ENCODE data around the gene TTC4. TPM values are rescaled to one million over a fixed set of nuclear protein-coding genes. Genes with fewer than 3 reads are reported as not detected.

Gene TTC4, protein sequence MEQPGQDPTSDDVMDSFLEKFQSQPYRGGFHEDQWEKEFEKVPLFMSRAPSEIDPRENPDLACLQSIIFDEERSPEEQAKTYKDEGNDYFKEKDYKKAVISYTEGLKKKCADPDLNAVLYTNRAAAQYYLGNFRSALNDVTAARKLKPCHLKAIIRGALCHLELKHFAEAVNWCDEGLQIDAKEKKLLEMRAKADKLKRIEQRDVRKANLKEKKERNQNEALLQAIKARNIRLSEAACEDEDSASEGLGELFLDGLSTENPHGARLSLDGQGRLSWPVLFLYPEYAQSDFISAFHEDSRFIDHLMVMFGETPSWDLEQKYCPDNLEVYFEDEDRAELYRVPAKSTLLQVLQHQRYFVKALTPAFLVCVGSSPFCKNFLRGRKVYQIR
- polyA plus RNA-seq (2013, experiment 1 of 2) = 18.7 TPM
- polyA plus RNA-seq (2013, experiment 2 of 2) = 21.1 TPM

DNA sequence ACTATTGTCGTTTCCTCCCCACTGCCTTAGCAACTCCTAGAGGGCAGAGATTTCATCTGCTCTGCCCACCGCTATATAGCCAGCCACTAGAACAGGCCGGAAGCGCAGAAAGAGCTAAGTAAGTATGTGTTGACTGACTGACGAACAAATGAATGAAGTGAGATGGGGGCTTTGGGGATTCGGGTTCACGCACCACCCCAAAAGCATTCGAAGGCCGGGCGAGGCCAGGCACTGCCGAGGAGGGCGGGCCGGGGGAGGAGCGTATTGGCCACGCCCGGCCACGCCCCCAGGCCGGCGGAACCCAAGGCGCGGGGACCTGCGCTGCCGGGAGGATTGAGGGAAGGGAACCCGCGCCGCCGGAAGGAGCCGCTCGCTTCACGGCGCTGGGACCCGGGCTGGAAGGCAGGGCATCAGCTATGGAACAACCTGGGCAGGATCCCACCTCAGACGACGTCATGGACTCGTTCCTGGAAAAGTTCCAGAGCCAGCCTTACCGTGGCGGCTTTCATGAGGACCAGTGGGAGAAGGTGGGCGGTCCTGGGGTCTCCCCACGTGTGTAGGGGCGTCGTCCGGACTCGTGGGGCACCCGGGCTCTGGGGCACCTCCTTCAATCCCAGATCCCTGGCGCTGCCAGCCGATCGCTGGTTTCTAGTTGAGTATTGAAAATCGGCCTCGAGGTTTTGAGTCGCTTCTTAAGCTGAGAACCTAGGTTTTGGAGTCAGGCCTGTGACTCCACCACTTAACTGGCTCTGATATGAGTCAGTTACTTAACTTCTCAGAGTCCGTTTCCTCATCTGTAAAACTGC is at the start of gene TTC4:
Gene TTC4 (plus strand): TSS at position 369 of the 806 bp plus-strand sequence. CDS start 48 bp downstream, at position 417.
- H3K9me3 ChIP-seq (ENCODE audit: control insufficient read depth, low read length) = no peaks in the 10 kb centered on the region
- H3K4me1 ChIP-seq (ENCODE audit: control insufficient read depth, insufficient read depth, low read length, poor library complexity, severe bottlenecking) = no peaks in the 10 kb centered on the region
- H3K36me3 ChIP-seq (ENCODE audit: control insufficient read depth, insufficient read depth, low read length) = peaks cover 29% of the 10 kb centered on the region
- WGBS, 2 experiments (ENCODE audit: insufficient coverage in 2 of 2) = 1 to 7% methylated on average over 42 to 45 of the region's 51 CpGs
- H3K27ac ChIP-seq (ENCODE audit: low read depth, low read length, severe bottlenecking) = no peak within 1 kb of the TSS
- H3K4me3 ChIP-seq (ENCODE audit: extremely low read depth, insufficient read depth, low read length, poor library complexity, severe bottlenecking) = peak within 1 kb of the TSS; percentile 89

DNA sequence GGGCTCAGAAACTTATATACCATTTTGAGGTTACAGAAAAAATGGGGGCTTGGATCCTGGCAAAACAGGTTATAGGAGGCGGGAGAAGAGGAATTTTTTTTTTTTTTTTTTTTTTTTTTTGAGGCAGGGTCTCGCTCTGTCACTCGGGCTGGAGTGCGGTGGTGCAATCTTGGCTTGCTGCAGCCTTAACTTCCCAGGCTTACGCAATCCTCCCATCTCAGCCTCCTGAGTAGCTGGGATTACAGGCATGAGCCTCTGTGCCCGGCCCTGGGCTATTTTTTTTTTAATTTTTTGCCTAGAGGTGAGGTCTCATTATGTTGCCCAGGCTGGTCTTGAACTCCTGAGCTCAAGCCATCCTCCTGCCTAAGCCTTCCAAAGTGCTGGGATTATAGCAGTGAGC is 49.3 kb upstream of the TTC4 start:
- Histone ChIP-seq H3K4me3 (ENCODE audit: extremely low read depth, insufficient read depth, low read length, poor library complexity, severe bottlenecking) (no peak overlapping the region), H3K9me3 (ENCODE audit: control insufficient read depth, low read length) (no peaks in the 10 kb centered on the region), H3K27ac (ENCODE audit: low read depth, low read length, severe bottlenecking) (no peak overlapping the region), H3K4me1 (ENCODE audit: control insufficient read depth, insufficient read depth, low read length, poor library complexity, severe bottlenecking) (no peaks in the 10 kb centered on the region), H3K36me3 (ENCODE audit: control insufficient read depth, insufficient read depth, low read length) (no peaks in the 10 kb centered on the region)
- 80 to 90% methylated on average over 3 to 5 of the region's 6 CpGs for WGBS, 2 experiments (ENCODE audit: insufficient coverage in 2 of 2)

DNA sequence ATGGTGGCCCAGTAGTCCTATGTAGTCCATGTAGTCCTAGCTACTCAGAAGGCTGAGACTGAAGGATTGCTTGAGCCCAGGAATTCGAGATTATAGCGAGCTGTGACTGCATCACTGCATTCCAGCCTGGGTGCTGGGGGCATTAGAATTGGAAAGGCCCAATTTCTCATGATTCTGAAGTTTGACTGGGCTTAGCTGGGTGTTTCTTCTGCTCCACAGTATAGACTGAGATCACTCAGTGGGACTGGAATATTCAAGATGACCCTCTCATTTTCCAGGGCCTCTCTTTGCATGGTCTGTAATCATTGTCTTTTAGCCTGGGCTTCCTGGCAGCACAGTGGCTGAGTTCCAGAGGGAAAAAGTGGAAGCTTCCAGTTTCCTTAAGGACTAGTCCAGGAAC is 47.9 kb upstream of the TTC4 start:
- Histone ChIP-seq H3K36me3 (ENCODE audit: control insufficient read depth, insufficient read depth, low read length) (no peaks in the 10 kb centered on the region), H3K4me1 (ENCODE audit: control insufficient read depth, insufficient read depth, low read length, poor library complexity, severe bottlenecking) (no peaks in the 10 kb centered on the region), H3K27ac (ENCODE audit: low read depth, low read length, severe bottlenecking) (no peak overlapping the region), H3K9me3 (ENCODE audit: control insufficient read depth, low read length) (no peaks in the 10 kb centered on the region), H3K4me3 (ENCODE audit: extremely low read depth, insufficient read depth, low read length, poor library complexity, severe bottlenecking) (no peak overlapping the region)
- WGBS, 2 experiments (ENCODE audit: insufficient coverage in 2 of 2) = 60 to 85% methylated on average over 1 to 2 of the region's 2 CpGs

DNA sequence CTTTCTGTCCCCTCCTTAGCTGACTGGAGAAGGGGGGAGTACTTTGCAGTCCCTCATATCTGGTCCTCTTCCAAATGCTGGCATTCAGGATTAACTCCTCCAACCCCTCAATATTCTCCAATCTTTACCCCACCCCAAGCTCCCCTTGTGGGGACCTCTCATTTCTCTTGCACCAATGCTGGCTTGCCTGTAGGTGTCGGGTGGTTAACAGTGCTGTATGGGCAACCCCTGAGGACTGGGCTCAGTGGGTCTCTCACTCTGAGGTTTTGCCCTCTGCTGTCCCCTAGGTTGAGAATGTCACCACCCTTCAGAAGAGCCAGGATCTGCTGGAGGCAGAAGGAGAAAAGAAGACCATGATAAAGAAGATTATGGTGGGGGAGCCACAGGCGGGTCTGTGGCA is 47.1 kb upstream of the TTC4 start:
- no peak overlapping the region for H3K27ac ChIP-seq (ENCODE audit: low read depth, low read length, severe bottlenecking)
- H3K4me3 ChIP-seq (ENCODE audit: extremely low read depth, insufficient read depth, low read length, poor library complexity, severe bottlenecking) = no peak overlapping the region
- WGBS, 2 experiments (ENCODE audit: insufficient coverage in 2 of 2) = 100% methylated on average over 1 to 2 of the region's 2 CpGs
- H3K9me3 ChIP-seq (ENCODE audit: control insufficient read depth, low read length) = no peaks in the 10 kb centered on the region
- no peaks in the 10 kb centered on the region for H3K36me3 ChIP-seq (ENCODE audit: control insufficient read depth, insufficient read depth, low read length)
- no peaks in the 10 kb centered on the region for H3K4me1 ChIP-seq (ENCODE audit: control insufficient read depth, insufficient read depth, low read length, poor library complexity, severe bottlenecking)

DNA sequence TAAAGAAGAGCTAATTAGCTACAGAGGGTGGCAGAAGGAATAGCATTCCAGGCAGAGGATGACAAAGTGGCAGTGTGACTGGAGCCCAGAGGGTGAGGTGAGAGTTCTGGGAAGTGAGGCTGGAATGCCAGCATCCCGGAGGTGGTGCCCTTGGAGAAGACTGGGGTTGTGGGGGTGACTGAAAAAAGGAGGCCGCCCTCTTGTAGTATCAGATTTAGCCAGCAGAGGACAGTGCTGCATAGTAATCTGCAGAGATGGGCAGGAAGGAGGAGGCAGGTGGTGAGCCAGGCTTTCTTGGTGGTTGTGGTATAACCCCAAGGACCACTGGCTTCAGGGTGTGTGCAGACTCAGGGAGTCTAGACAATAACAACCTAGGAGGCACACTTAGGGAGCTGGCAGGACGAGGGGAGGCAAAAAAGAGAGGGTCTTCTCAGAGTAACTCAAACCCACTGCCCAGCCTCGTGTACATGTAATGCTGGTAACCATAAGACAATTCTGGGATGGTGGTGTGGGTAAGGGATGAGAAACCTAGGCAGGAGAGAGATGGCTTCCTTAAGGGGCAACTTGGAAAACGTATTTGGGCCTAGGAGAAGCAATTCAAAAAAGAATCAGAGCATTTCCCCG is 43.6 kb upstream of the TTC4 start:
- H3K4me3 ChIP-seq (ENCODE audit: extremely low read depth, insufficient read depth, low read length, poor library complexity, severe bottlenecking) = no peak overlapping the region
- WGBS, 2 experiments (ENCODE audit: insufficient coverage in 2 of 2) = 26 to 44% methylated on average over 4 to 6 of the region's 6 CpGs
- H3K9me3 ChIP-seq (ENCODE audit: control insufficient read depth, low read length) = no peaks in the 10 kb centered on the region
- no peak overlapping the region for H3K27ac ChIP-seq (ENCODE audit: low read depth, low read length, severe bottlenecking)
- no peaks in the 10 kb centered on the region for H3K36me3 ChIP-seq (ENCODE audit: control insufficient read depth, insufficient read depth, low read length)
- H3K4me1 ChIP-seq (ENCODE audit: control insufficient read depth, insufficient read depth, low read length, poor library complexity, severe bottlenecking) = no peaks in the 10 kb centered on the region

DNA sequence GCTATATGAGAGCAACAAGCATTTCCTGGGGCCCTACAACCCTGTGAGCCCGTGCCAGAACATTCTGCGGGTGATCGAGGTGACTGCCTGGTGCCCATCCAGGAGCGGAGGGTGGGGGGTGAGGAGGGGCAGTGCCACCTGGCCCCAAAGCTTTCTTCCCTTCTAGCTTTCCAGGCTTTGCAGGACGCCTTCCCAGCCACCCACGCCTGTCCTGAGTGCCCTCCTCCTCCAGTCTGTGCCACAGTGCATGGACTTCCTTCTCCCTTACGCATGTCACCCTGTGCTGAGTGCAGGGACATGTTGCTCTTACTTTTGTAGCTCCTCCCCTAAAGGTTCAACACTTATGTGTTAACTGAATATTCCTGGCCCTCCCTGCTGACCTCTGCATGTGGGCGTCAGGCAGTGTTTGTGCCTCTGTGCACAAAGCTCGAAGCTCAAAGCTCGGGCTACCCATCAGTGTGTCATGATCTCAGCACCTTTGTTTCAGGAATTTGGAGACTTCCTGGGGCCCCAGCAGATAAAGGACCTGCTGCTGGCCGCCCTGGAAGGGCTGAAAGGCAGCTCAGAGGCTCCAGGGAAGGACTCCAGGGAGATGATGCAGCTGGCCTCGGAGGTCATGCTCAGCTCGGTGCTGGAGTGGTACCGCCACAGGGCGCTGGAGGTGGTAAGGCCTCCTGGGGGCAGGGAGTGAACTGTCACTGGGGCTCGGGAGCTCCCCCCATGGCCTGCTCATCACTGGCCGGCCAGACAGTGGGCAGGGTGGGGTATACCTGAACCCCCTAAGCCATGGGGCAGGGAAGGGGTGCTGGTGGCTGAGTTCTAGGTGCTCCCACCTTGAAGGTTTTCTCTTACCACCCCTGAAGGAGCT is 36.7 kb upstream of the TTC4 start:
- Histone ChIP-seq H3K4me1 (ENCODE audit: control insufficient read depth, insufficient read depth, low read length, poor library complexity, severe bottlenecking) (peaks cover 5% of the 10 kb centered on the region), H3K4me3 (ENCODE audit: extremely low read depth, insufficient read depth, low read length, poor library complexity, severe bottlenecking) (no peak overlapping the region), H3K27ac (ENCODE audit: low read depth, low read length, severe bottlenecking) (no peak overlapping the region), H3K9me3 (ENCODE audit: control insufficient read depth, low read length) (no peaks in the 10 kb centered on the region), H3K36me3 (ENCODE audit: control insufficient read depth, insufficient read depth, low read length) (no peaks in the 10 kb centered on the region)
- WGBS, 2 experiments (ENCODE audit: insufficient coverage in 2 of 2) = 77 to 86% methylated on average over 16 to 17 of the region's 17 CpGs

DNA sequence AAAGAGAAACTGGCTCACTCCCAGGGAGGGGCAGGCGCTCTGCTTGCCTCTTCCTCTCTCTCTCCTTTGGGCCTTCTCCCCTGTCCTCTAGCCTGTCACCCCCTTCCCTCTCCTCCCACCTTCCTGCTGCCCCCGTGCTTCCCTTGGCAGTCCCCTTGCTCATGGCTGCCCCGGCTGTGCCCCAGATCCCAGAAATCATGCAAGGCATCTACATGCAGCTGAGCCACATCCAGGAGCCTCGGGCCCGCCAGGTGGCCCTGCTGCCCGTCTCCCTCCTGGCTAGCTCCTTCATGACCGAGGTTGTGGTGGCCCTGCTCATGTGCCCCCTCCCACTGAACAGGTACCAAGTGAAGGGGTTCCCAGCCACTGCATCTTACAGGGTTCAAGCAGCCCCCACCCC is 36.0 kb upstream of the TTC4 start:
- H3K27ac ChIP-seq (ENCODE audit: low read depth, low read length, severe bottlenecking) = no peak overlapping the region
- 80 to 93% methylated on average over 6 of the region's 7 CpGs for WGBS, 2 experiments (ENCODE audit: insufficient coverage in 2 of 2)
- H3K36me3 ChIP-seq (ENCODE audit: control insufficient read depth, insufficient read depth, low read length) = no peaks in the 10 kb centered on the region
- peaks cover 5% of the 10 kb centered on the region for H3K4me1 ChIP-seq (ENCODE audit: control insufficient read depth, insufficient read depth, low read length, poor library complexity, severe bottlenecking)
- H3K4me3 ChIP-seq (ENCODE audit: extremely low read depth, insufficient read depth, low read length, poor library complexity, severe bottlenecking) = no peak overlapping the region
- H3K9me3 ChIP-seq (ENCODE audit: control insufficient read depth, low read length) = no peaks in the 10 kb centered on the region

DNA sequence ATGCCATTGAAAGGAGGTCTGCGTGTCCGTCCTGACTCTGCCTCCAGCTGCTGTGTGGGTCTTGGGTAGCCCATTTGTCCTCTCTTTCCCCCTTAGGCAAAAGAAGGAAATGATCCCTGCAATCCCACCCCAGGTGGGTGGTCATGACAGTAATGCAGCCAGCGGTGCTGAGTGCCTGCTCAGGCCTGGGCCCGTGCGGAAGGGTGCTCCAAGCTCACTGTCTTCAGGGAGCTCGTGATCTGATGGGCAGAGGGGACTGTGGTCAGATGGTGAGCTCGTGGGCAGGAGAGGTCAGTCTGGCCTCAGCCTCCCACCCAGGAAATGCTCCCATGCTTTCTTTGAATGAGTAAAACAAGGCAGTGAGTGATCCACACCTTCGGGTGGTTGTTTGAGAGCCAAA is 35.3 kb upstream of the TTC4 start:
- peaks cover 5% of the 10 kb centered on the region for H3K4me1 ChIP-seq (ENCODE audit: control insufficient read depth, insufficient read depth, low read length, poor library complexity, severe bottlenecking)
- WGBS, 2 experiments (ENCODE audit: insufficient coverage in 2 of 2) = 87% methylated on average over 6 to 8 of the region's 8 CpGs
- no peaks in the 10 kb centered on the region for H3K36me3 ChIP-seq (ENCODE audit: control insufficient read depth, insufficient read depth, low read length)
- H3K27ac ChIP-seq (ENCODE audit: low read depth, low read length, severe bottlenecking) = no peak overlapping the region
- H3K9me3 ChIP-seq (ENCODE audit: control insufficient read depth, low read length) = no peaks in the 10 kb centered on the region
- no peak overlapping the region for H3K4me3 ChIP-seq (ENCODE audit: extremely low read depth, insufficient read depth, low read length, poor library complexity, severe bottlenecking)

DNA sequence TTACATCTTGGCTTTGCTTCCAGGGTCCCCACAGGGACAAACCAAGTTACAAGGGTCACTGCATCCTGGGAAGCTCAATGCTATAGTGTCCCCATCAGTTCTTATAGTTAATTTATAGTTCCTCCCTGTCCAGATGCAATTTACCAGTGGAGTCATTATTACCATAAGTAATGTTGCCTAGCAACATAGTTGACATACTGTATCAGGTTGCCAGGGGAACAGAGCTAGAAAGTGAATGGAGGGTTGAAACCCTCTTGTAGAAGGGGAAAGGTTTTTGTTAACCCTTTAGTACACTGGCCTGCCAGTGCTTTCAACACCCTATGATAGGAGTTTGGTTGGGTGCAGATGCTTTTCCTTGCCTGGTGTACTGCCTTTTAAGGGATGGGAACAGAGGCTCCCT is 34.3 kb upstream of the TTC4 start:
- Histone ChIP-seq H3K4me3 (ENCODE audit: extremely low read depth, insufficient read depth, low read length, poor library complexity, severe bottlenecking) (no peak overlapping the region), H3K4me1 (ENCODE audit: control insufficient read depth, insufficient read depth, low read length, poor library complexity, severe bottlenecking) (peaks cover 5% of the 10 kb centered on the region), H3K27ac (ENCODE audit: low read depth, low read length, severe bottlenecking) (no peak overlapping the region), H3K36me3 (ENCODE audit: control insufficient read depth, insufficient read depth, low read length) (no peaks in the 10 kb centered on the region), H3K9me3 (ENCODE audit: control insufficient read depth, low read length) (no peaks in the 10 kb centered on the region)

DNA sequence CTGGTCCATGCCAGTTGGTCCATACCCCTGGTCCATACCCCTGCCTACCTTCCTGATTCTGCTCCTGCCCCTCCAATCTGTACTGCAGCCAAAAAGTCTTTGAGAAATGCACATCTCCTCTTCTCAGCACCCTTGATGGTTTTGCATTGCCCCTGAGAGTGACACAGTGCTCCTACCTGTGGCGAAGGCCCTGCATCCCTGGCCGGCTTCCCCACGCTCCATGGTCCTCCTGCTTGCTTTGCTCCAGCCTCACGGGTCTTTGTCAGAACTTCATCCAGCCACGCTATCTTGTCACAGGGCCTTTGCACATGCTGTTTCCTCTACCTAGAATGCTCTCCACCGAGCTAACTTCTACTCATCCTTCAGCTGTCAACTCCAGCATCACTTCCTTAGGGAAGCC is 32.2 kb upstream of the TTC4 start:
- Histone ChIP-seq H3K4me1 (ENCODE audit: control insufficient read depth, insufficient read depth, low read length, poor library complexity, severe bottlenecking) (peaks cover 5% of the 10 kb centered on the region), H3K27ac (ENCODE audit: low read depth, low read length, severe bottlenecking) (no peak overlapping the region), H3K4me3 (ENCODE audit: extremely low read depth, insufficient read depth, low read length, poor library complexity, severe bottlenecking) (no peak overlapping the region), H3K36me3 (ENCODE audit: control insufficient read depth, insufficient read depth, low read length) (no peaks in the 10 kb centered on the region), H3K9me3 (ENCODE audit: control insufficient read depth, low read length) (no peaks in the 10 kb centered on the region)
- 84 to 95% methylated on average over 6 of the region's 6 CpGs for WGBS, 2 experiments (ENCODE audit: insufficient coverage in 2 of 2)

Data from mesodermal cell (in vitro differentiated cells).